Keratinocyte (primary cell): ENCODE measurements around the gene BBS9.

Experiments used
- CTCF ChIP-seq, 3 experiments: IDR thresholded peaks in 1 of 3; conservative IDR thresholded peaks in 1 of 3; optimal IDR thresholded peaks in 1 of 3; 2 replicates in 2 of 3; 3 replicates in 1 of 3; pipeline versions ENCODE3 to v1.5.1; 2011; ENCODE audit warnings: low read length in 3 of 3, mild to moderate bottlenecking in 3 of 3, moderate library complexity in 2 of 3, control low read depth in 1 of 3, inconsistent platforms in 1 of 3; ENCODE audit not compliant: insufficient read depth in 2 of 3; ENCODE audit errors: extremely low read depth in 1 of 3
- EZH2 ChIP-seq: IDR thresholded peaks from one replicate; pipeline ENCODE4 v1.6.1; 2012; ENCODE audit warnings: inconsistent platforms, mild to moderate bottlenecking, low read length, moderate library complexity

- TF ChIP-seq CTCF (optimal IDR thresholded peaks at IDR 0.05 in 1 of 3, IDR thresholded peaks at IDR 0.05 in 1 of 3, conservative IDR thresholded peaks at IDR 0.05 in 1 of 3; ENCODE audit: extremely low read depth in 1 of 3, insufficient read depth in 2 of 3, low read length in 3 of 3) (no peak), EZH2 (no peak)
Measured at GRCh38 chr7:33410266-33410665, 280.9 kb downstream of the BBS9 start.
